HG03196 (cell line): ENCODE data around the gene SLCO1B3.

Experiments
- ATAC-seq: cut with Tn5 transposase; IDR thresholded peaks from one replicate; pipeline ENCODE4 v1.9.1; 2021; ENCODE audit not compliant: unreplicated experiment

The SLCO1B3 gene

GRCh38 chr12:20883288-20883687 lies 72.8 kb downstream of the SLCO1B3 start:
- no peak for ATAC-seq

DNA sequence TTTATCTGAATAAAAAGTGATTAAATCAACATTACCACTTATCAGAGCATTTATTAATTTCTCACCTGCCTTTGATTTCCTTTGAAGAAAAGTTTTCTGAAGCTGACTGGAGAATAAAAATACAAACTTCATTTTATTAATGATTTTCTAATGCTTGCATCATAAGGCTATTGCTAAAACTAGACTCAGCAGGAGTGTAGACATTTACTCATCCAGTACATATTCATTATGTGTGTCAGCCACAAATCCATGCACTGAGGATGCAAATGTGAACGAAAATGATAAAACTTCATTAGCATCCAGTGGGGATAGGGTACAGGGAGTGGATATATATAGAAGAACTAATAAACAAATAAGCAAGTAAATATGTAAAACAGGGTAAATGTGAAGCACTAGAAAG lies 74.6 kb downstream of the SLCO1B3 start:
- ATAC-seq = no peak

DNA sequence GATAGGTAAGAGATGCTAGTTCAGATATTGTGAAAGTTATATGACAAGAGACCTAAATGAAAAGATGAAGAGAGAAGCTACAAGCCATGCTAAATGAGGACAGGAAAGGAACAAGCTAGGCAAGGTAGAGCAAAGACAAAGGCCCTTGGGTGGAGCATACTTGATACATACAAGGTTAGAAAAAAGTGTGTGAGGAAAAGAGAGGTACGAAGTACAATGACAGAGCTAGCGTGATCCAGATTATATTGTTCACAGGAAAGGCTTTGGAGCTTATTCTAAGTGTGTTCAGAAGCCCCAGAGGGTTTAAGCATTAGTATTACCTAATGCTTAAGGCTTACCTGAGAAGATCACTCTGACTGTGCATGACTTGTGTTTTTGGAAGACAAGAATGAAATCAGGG lies 75.0 kb downstream of the SLCO1B3 start:
- no peak for ATAC-seq

GRCh38 chr12:20917269-20917668 lies 106.8 kb downstream of the SLCO1B3 start:
- no peak for ATAC-seq

DNA sequence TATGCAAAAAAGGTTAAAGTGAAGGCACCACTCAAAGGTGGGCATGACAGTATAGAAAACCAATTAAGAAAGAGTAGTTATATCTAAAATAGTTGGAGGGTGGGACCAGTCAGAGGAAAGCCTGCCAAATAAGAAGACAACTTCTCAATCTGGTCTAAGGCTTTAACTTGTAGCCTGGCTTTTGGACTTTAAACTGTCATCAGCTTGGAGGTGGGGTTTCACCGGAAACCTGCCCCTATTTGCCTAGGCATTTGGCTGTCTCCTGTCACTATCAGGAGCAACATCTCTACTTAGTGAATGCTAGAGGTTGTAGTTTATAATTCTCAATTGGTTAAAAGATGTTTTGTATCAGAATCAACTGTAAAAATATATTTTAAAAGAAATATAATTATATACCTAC lies 107.3 kb downstream of the SLCO1B3 start:
- ATAC-seq = no peak

- no peak for ATAC-seq
These were observed 121.4 kb downstream of the SLCO1B3 start for GRCh38 chr12:20931894-20932293.

- no peak for ATAC-seq
These were observed 136.2 kb downstream of the SLCO1B3 start for GRCh38 chr12:20946732-20947131.

- peak; percentile 59 for ATAC-seq
These were observed 139.7 kb downstream of the SLCO1B3 start for GRCh38 chr12:20950248-20950647.

DNA sequence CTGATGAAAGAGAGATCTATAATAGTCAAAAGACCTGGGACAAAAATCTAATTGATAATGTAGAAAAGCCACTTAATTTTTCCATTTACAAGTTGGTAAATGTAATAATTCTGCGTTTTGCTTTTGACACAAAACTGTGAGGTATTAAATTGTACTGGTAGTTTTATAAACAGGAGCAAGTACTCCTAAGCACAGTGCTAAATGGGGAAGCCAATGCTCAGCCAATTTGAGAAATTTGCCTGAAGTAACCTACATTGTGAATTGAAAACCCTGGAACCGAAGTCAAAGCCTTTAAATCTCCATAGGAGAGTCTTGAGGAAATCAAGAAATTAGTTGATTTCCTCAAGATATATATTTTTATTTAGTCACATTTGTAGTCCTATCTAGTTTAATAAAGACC lies 152.8 kb downstream of the SLCO1B3 start:
- ATAC-seq = no peak

DNA sequence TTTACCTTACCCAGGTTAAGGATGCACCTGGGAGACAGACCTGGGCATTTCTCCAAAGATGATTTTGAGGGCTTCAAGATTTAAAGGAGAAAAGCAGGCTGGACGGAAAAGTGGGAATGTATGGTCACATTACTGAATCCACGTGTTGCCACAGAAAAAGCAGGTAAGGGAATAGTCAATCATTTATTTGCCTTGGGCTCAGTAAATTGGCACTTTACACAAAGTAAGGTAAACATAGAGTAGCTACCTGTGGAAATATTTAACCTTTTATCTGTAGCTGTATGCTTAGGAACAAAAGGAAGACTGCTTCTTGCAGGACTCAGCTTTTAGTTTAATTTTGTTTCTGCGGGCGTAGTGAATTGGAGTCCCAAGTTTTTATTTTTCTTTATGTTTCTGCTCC lies 153.3 kb downstream of the SLCO1B3 start:
- ATAC-seq = no peak
